DOHH2 (cell line): ENCODE measurements around the gene ZNF43.
"Not testable (repeated sequence)": the region's sequence is repeated elsewhere in the genome, so short reads cannot be mapped to it uniquely, and the experiment has no call there.

Source experiments
- H3F3A ChIP-seq: fragments of 200-600 bp; sonication (generic), shearing (Covaris generic); 2 replicates; pipeline ENCODE4 v1.6.0; 2016; ENCODE audit warnings: antibody characterized with exemption, mild to moderate bottlenecking; ENCODE audit not compliant: control insufficient read depth, insufficient read depth
- H3K27ac ChIP-seq: fragments of 200-600 bp; sonication (generic); 2 replicates; pipeline ENCODE4 v1.5.1; 2014; ENCODE audit warnings: low read depth, mild to moderate bottlenecking, low read length, moderate library complexity
- H3K27me3 ChIP-seq: fragments of 200-600 bp; sonication (generic); 2 replicates; pipeline ENCODE4 v1.6.1; 2014; ENCODE audit warnings: mild to moderate bottlenecking, low read length, mixed read lengths; ENCODE audit not compliant: control insufficient read depth
- H3K36me3 ChIP-seq: fragments of 200-600 bp; sonication (generic); 2 replicates; pipeline ENCODE4 v1.6.1; 2014; ENCODE audit warnings: mild to moderate bottlenecking, low read length, moderate library complexity, mixed read lengths; ENCODE audit not compliant: control insufficient read depth
- H3K4me1 ChIP-seq: fragments of 200-600 bp; sonication (generic); 2 replicates; pipeline ENCODE4 v1.6.1; 2014; ENCODE audit warnings: mild to moderate bottlenecking, low read length, mixed read lengths; ENCODE audit not compliant: control insufficient read depth
- H3K4me2 ChIP-seq: fragments of 200-600 bp; sonication (generic); 2 replicates; pipeline ENCODE4 v1.6.0; 2014; ENCODE audit warnings: mild to moderate bottlenecking, low read length, moderate library complexity
- H3K4me3 ChIP-seq: fragments of 200-600 bp; sonication (generic); 2 replicates; pipeline ENCODE4 v1.5.1; 2014; ENCODE audit warnings: mild to moderate bottlenecking, low read length, mixed read lengths
- H3K79me2 ChIP-seq: fragments of 200-600 bp; sonication (generic); 2 replicates; pipeline ENCODE4 v1.6.1; 2014; ENCODE audit warnings: mild to moderate bottlenecking, low read length, mixed read lengths; ENCODE audit not compliant: control insufficient read depth
- H3K9me2 ChIP-seq: fragments of 200-600 bp; sonication (generic); replicated peaks from 2 replicates; pipeline ENCODE4 v1.6.1; 2014; ENCODE audit warnings: mild to moderate bottlenecking, low read length, mixed read lengths; ENCODE audit not compliant: control insufficient read depth
- H3K9me3 ChIP-seq: fragments of 200-600 bp; sonication (generic); 2 replicates; pipeline ENCODE4 v1.6.1; 2014; ENCODE audit warnings: antibody characterized with exemption, low read length, mixed read lengths; ENCODE audit not compliant: control insufficient read depth, insufficient read depth
- H4K20me1 ChIP-seq: fragments of 200-600 bp; sonication (generic); 2 replicates; pipeline ENCODE4 v1.6.0; 2014; ENCODE audit warnings: low read depth, mild to moderate bottlenecking, antibody characterized with exemption, low read length, moderate library complexity; ENCODE audit not compliant: control insufficient read depth, insufficient read depth
- EZH2phosphoT487 ChIP-seq: fragments of 200-600 bp; sonication (generic); IDR thresholded peaks from 2 replicates; pipeline ENCODE4 v1.6.1; 2017; ENCODE audit warnings: borderline replicate concordance, mild to moderate bottlenecking, antibody characterized with exemption, low read length, moderate library complexity, mixed read lengths
- TF ChIP-seq, protein P1 (sequence below): fragments of 200-600 bp; sonication (generic); IDR thresholded peaks from one replicate; pipeline ENCODE4 v1.5.1; 2014; ENCODE audit warnings: antibody characterized with exemption, mild to moderate bottlenecking, low read depth, low read length; ENCODE audit not compliant: poor library complexity, severe bottlenecking

Gene ZNF43

DNA sequence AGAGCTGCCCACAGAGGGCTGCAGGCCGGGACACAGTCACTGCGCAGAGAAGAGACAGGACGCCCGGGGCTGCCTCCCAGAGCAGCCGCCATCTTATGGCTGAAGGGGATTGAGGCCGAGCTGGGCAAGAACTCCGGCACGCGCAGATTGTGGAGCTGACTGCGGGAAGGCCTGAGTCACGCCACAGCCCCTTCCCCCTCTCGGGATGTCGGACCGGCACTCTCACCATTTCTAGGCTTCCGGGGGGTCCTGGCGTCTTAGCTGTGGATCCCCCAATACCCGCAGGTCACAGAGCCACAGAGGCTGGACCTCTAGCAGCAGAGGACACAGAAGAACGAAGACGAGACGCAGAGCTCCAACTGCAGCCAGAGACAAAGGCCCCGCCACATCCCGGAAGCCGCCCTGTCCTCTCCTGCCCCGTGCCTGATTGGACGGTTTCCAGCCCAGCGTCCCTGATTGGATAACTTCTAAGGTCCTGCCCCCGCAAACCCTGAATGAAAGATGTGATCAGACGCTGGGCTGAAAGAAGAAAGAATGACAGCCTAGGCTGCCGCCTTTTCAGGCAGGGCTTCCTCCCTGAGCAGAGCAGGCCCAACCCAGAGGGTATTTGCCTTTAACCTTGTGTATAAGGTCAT lies at the start of gene ZNF43:
Gene ZNF43, minus strand, starts transcription at position 373 of the 635 bp plus-strand sequence. Its CDS starts 144 bp downstream, at position 229.
- Histone ChIP-seq H3K4me3 (peak within 1 kb of the TSS; percentile 79), H3K4me1 (peaks cover 10% of the 10 kb centered on the region), H3K4me2 (peak within 1 kb of the TSS; percentile 62), H4K20me1 (no peaks in the 10 kb centered on the region), H3K9me2 (no peaks in the 10 kb centered on the region), H3F3A (peaks cover 5% of the 10 kb centered on the region; the same call in 1 of the 2 replicates), H3K36me3 (peaks cover 40% of the 10 kb centered on the region), H3K9me3 (peaks cover 12% of the 10 kb centered on the region; the same call in 1 of the 2 replicates), H3K79me2 (peaks cover 40% of the 10 kb centered on the region), H3K27ac (peak within 1 kb of the TSS; percentile 47), H3K27me3 (no peaks in the 10 kb centered on the region)
- TF ChIP-seq EZH2phosphoT487: no peak
- TF ChIP-seq, protein P1, sequence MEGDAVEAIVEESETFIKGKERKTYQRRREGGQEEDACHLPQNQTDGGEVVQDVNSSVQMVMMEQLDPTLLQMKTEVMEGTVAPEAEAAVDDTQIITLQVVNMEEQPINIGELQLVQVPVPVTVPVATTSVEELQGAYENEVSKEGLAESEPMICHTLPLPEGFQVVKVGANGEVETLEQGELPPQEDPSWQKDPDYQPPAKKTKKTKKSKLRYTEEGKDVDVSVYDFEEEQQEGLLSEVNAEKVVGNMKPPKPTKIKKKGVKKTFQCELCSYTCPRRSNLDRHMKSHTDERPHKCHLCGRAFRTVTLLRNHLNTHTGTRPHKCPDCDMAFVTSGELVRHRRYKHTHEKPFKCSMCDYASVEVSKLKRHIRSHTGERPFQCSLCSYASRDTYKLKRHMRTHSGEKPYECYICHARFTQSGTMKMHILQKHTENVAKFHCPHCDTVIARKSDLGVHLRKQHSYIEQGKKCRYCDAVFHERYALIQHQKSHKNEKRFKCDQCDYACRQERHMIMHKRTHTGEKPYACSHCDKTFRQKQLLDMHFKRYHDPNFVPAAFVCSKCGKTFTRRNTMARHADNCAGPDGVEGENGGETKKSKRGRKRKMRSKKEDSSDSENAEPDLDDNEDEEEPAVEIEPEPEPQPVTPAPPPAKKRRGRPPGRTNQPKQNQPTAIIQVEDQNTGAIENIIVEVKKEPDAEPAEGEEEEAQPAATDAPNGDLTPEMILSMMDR: no peak

DNA sequence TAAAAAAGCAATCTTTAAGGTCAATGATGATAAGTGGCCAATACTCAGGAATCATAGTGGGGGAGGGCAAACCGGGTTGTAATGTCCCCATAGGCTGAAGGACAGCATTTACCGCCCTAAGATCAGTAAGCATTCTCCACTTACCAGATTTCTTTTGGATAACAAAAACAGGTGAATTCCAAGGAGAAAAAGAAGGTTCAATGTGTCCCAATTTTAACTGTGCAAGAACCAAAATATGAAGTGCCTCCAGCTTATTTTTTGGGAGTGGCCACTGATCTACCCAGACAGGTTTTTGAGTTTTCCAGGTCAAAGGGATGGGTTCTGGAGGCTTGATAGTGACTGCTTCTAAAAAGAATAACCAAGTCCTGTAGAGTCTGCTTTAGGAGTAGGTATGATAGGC lies 49.5 kb upstream of the ZNF43 start:
- not testable (repeated sequence) for H3K36me3 ChIP-seq, H3K27me3 ChIP-seq, H3K4me2 ChIP-seq, H3K9me3 ChIP-seq, H3K79me2 ChIP-seq, H3K4me3 ChIP-seq, H4K20me1 ChIP-seq, H3F3A ChIP-seq, H3K9me2 ChIP-seq, H3K4me1 ChIP-seq, H3K27ac ChIP-seq

DNA sequence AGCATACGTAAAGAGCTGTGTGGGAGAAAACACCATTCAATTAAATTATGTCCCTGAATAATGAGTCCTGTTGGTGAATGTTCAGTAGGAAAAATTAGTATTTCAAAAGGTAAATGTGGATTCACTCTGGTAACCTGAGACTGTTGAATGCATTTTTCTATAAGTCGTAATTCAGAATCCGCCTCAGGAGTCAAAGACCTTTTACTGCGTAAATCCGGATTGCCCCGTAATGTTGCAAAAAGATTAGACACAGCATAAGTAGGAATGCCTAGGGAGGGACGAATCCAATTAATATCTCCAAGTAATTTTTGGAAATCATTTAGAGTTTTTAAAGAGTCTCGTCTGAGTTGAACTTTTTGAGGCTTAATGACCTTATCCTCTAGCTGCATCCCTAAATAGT lies 48.8 kb upstream of the ZNF43 start:
- H3K27me3 ChIP-seq, H3K36me3 ChIP-seq, H3K79me2 ChIP-seq, H3K4me3 ChIP-seq, H3K9me2 ChIP-seq, H3K27ac ChIP-seq, H3K9me3 ChIP-seq, H3K4me1 ChIP-seq, H3F3A ChIP-seq, H3K4me2 ChIP-seq, H4K20me1 ChIP-seq: not testable (repeated sequence)

DNA sequence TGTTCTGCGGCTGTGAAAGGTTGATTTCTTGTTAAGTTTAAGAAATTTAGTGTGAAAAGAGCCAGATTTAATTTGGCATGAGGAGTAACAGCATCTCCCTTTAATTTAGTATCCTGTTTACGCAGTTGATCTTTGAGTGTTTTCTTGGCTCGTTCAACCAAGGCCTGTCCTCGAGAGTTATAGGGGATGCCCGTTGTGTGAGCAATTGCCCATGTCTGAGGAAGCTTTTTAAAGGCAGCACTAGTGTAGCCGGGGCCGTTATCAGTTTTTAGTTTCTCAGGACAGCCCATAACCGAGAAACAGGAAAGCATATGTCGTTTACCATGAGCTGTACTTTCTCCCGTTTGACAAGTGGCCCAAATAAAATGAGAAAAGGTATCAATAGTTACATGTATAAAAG lies 47.5 kb upstream of the ZNF43 start:
- Histone ChIP-seq H3K9me2 (no peaks in the 10 kb centered on the region), H3F3A (no peaks in the 10 kb centered on the region), H3K9me3 (peaks cover 7% of the 10 kb centered on the region; the same call in 1 of the 2 replicates), H3K4me1 (no peaks in the 10 kb centered on the region), H3K27ac (no peak overlapping the region), H3K36me3 (no peaks in the 10 kb centered on the region), H3K79me2 (no peaks in the 10 kb centered on the region), H4K20me1 (no peaks in the 10 kb centered on the region), H3K4me3 (no peak overlapping the region), H3K4me2 (no peak overlapping the region), H3K27me3 (no peaks in the 10 kb centered on the region)
- TF ChIP-seq, protein P1: no peak
- no peak for TF ChIP-seq EZH2phosphoT487

DNA sequence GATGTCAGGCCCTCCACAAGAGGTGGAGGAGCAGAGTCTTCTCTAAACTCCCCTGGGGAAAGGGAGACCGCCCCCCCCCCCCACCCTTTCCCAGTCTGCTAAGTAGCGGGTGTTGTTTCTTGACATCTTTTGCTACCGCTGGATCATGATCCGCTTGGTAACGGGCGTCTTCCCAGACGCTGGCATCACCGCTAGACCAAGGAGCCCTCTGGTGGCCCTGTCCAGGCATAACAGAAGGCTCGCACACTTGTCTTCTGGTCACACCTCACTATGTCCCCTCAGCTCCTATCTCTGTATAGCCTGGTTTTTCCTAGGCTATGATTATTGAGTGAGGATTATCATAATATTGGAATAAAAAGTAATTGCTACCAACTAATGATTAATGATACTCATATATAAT lies 44.8 kb upstream of the ZNF43 start:
- not testable (repeated sequence) for H4K20me1 ChIP-seq, H3K27ac ChIP-seq, H3K4me3 ChIP-seq, H3K9me2 ChIP-seq, H3K36me3 ChIP-seq, H3K79me2 ChIP-seq, H3K27me3 ChIP-seq, H3K9me3 ChIP-seq, H3F3A ChIP-seq, H3K4me2 ChIP-seq, H3K4me1 ChIP-seq
